Heart left ventricle (tissue), 16 donors: ENCODE data around the gene HLA-F. TPM values are rescaled to one million over a fixed set of nuclear protein-coding genes. Genes with fewer than 3 reads are reported as not detected.

Experiments used
- ATAC-seq, 4 donors: fragments of 200-7000 bp; cut with Tn5 transposase; one replicate each; pipeline ENCODE4 v1.9.1; 2020 to 2022; ENCODE audit warnings: moderate library complexity in 4 of 4, mild to moderate bottlenecking in 3 of 4, moderate number of reproducible peaks in 1 of 4
- DNase-seq, 5 donors: peaks; one replicate each; pipeline ENCODE4 v3.0.0-alpha.2; 2020
- H3K27ac ChIP-seq, 12 donors: fragments of 200-600 bp; sonication (generic) in 4 of 12; one replicate each; pipeline versions ENCODE4 v1.5.0 to v1.8.0; 2016 to 2022; ENCODE audit warnings: mild to moderate bottlenecking in 2 of 12
- H3K27me3 ChIP-seq, 9 donors: fragments of 200-600 bp; sonication (generic) in 2 of 9; one replicate each; pipeline versions ENCODE4 v1.5.1 to v1.8.0; 2016 to 2022; ENCODE audit warnings: mild to moderate bottlenecking in 3 of 9
- H3K36me3 ChIP-seq, 9 donors: fragments of 200-600 bp; sonication (generic) in 2 of 9; one replicate each; pipeline versions ENCODE4 v1.5.0 to v1.8.0; 2018 to 2022; ENCODE audit warnings: mild to moderate bottlenecking in 2 of 9
- H3K4me1 ChIP-seq, 12 donors: fragments of 200-600 bp; sonication (generic) in 4 of 12; one replicate each; pipeline versions ENCODE4 v1.5.0 to v1.8.0; 2016 to 2022; ENCODE audit warnings: mild to moderate bottlenecking in 3 of 12
- H3K4me3 ChIP-seq, 12 donors: fragments of 200-600 bp; sonication (generic) in 4 of 12; one replicate each; pipeline versions ENCODE4 v1.5.0 to v1.8.0; 2017 to 2022; ENCODE audit warnings: mild to moderate bottlenecking in 9 of 12, moderate library complexity in 4 of 12
- H3K9me3 ChIP-seq, 12 donors: fragments of 200-600 bp; sonication (generic) in 4 of 12; one replicate each; pipeline versions ENCODE4 v1.5.0 to v1.8.0; 2016 to 2022; ENCODE audit warnings: mild to moderate bottlenecking in 1 of 12
- POLR2A ChIP-seq, 2 donors: fragments of 450-650 bp; IDR thresholded peaks; one replicate each; pipeline ENCODE4 v1.6.1; 2017; ENCODE audit warnings: antibody characterized with exemption in 2 of 2, mild to moderate bottlenecking in 2 of 2, moderate library complexity in 2 of 2
- WGBS, 4 donors: extraction: QIAGEN DNeasy Blood & Tissue Kit in 2 of 4; methylation state at CpG; one replicate each; pipeline versions ENCODE4 v1.1.5 to v1.1.7; 2013 to 2018; 5-methylcytosine and 5-hydroxymethylcytosine counted together
- intact Hi-C, 10 donors: fragments of 100-400 bp; cut with DNase I; formaldehyde crosslinking; loops; one replicate each; pipeline versions ENCODE4 v1.11.1 to v1.14.2; 2022
- polyA plus RNA-seq, 2 donors: library from polyadenylated mRNA; stranded (reverse); fragments of 200-250 nt; gene quantifications; one replicate each; pipeline ENCODE4 v1.2.3, GENCODE V29; 2013
- total RNA-seq, 9 donors: library from RNA; depleted of rRNA in 2 of 9; stranded (reverse); fragments of >200 nt in 2 of 9; fragmentation: NEBNext Ultra II Directional in 3 of 9; extraction: Animal tissue kit (Norgen Biotek cat#: 25700) in 3 of 9; gene quantifications; one replicate each; pipeline versions ENCODE4 v1.1.0 to v1.2.4, GENCODE V29; 2016 to 2023
- TF ChIP-seq, protein P1 (sequence below), 12 donors: fragments of 200-600 bp; sonication (generic) in 4 of 12; IDR thresholded peaks; one replicate each; pipeline versions ENCODE4 v1.5.0 to v1.8.0; 2018 to 2022; ENCODE audit warnings: antibody characterized with exemption in 12 of 12, mild to moderate bottlenecking in 5 of 12
- donor health status: ischemic (EF 13 %, LVEDD 7.1; RV severe dilation, severe dysfunction).
- donor health status: healthy with polysubstance abuse.
- donor health status: DM: no; HTN: yes; CAD: no.
- donor health status: DM: no; HTN: no; CAD: no.
- donor health status: ischemic (EF 25% LVEDD 6.9; RV normal size, moderate dysfunction).
- donor health status: ischemic (EF 25% LVEDD 5.7; RV mildly dilated, moderate dysfunction).
- donor health status: healthy.
- donor health status: DM: yes; HTN: yes; CAD: no.
- donor health status: ischemic (EF 35%, LVEDD 5.7; RV mildly dilated, moderate dysfunction).
- donor health status: nonischemic (EF 11% LVEDD 7.7; RV severe dilation, severe dysfunction).
- donor health status: DM: yes; HTN: yes; CAD: no.
- donor health status: PGD.
- donor health status: ischemic (EF 29% LVEDD 5.4; RV normal size, mild dysfunction).
- donor health status: nonischemic (EF 23%, LVEDD 6.1; RV moderate dilation, normal function).

Gene HLA-F
- total and polyA plus RNA-seq, 11 donors: 23.1 to 228 (median 37.8) TPM

DNA sequence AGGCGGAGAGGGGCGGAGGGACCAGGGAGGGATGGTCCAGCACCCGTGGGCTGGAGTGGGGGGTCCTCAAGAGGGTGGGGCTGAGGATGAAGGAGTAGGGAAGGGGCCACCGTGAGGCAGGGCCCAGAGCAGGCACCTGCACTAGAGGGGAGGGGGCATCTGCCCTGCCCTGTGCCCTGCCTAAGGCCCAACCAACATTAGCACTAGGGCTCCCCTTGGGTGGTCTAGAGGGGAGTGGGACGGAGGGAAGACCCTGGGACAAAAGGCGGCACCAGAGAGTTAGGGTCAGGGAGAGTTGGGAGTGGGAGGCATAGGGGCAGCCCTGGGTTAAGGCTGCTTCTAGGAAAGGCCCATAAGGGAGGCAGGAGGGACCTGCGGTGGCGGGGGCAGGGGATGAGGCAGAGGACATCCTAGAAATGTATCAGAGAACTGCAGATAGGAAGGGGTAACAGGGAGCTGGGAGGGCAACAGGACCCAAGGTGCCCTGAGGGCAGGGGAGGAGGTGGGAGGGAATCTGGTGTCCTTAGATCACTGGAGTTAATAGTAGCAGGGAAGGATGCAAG, 24.5 kb downstream of the HLA-F start:
- TF ChIP-seq POLR2A (IDR thresholded peaks at IDR 0.05): no peak
- TF ChIP-seq, protein P1, sequence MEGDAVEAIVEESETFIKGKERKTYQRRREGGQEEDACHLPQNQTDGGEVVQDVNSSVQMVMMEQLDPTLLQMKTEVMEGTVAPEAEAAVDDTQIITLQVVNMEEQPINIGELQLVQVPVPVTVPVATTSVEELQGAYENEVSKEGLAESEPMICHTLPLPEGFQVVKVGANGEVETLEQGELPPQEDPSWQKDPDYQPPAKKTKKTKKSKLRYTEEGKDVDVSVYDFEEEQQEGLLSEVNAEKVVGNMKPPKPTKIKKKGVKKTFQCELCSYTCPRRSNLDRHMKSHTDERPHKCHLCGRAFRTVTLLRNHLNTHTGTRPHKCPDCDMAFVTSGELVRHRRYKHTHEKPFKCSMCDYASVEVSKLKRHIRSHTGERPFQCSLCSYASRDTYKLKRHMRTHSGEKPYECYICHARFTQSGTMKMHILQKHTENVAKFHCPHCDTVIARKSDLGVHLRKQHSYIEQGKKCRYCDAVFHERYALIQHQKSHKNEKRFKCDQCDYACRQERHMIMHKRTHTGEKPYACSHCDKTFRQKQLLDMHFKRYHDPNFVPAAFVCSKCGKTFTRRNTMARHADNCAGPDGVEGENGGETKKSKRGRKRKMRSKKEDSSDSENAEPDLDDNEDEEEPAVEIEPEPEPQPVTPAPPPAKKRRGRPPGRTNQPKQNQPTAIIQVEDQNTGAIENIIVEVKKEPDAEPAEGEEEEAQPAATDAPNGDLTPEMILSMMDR (IDR thresholded peaks at IDR 0.05): no peak
- peaks cover 0 to 34% (median 25%) of the 10 kb centered on the region in 12 donors for H3K4me1 ChIP-seq
- intact Hi-C loops: loop anchor here in 1 of 10 donors (10.0 kb wide), 1 partner anchor 93 kb away; the partner anchor contains the start of gene MOG
- no peaks in the 10 kb centered on the region for H3K27me3 ChIP-seq
- H3K9me3 ChIP-seq: no peaks in the 10 kb centered on the region
- no peak for DNase-seq
- peaks cover 0 to 14% (median 0%) of the 10 kb centered on the region in 9 donors for H3K36me3 ChIP-seq
- ATAC-seq: no peak
- WGBS, 4 donors: 77 to 87% (median 81%) methylated on average over 8 of the region's 8 CpGs
- peak overlapping the region; percentile 67 to 96 (median 78) for H3K4me3 ChIP-seq
- H3K27ac ChIP-seq: peak overlapping the region in 3 of 12 donors; percentile 83 to 85 (median 85)

DNA sequence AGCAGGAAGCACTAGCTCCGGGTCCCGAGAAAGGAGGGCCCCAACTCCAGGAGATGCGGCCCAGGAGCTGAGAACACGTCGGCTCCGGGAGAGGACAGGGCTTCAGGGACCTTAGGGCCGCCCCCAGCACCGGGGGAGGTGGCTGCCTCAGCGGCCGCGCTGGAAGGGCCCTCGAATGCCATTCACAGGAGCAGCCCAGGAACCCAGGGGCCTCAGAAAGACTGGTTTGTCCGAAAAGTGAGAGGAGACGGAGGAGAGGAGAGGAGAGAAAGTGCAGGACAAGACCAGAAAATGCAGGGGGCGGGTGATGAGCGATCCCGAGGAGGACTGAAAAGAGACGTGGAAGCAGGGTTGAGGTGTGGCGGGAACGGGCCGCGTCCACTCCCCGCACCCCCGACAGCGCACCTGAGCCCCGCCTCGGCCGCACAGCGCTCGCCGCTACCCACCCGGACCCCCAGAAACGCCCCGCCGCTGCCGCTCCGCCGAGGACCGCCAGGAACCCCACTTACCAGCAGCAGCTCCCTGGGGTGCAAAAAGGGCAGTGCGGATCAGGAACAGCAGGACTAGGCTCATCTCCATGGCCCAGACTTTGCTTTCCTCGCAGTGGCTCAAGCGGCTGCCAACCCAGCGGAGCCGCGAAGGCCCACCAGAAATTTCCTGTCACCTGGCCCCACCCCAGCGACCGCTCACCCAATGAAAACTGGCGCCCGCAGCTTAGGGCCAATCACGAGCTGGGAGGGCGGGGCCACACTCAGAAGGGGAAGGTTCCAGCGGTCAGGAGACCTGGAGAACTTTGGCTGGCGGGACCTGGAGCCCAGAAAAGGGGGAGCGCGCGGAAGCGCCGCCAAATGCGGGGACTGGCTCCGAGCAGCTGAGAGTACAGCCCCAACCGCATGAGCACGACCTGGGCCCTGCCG, 25.4 kb downstream of the HLA-F start:
- WGBS, 4 donors: 0 to 1% (median 1%) methylated on average over 36 to 63 of the region's 63 CpGs
- peak in 1 of 2 donors; percentile 87 for TF ChIP-seq POLR2A (IDR thresholded peaks at IDR 0.05)
- TF ChIP-seq, protein P1 (IDR thresholded peaks at IDR 0.05): peak in 1 of 12 donors; percentile 4
- intact Hi-C loops: loop anchor here in 2 of 10 donors (1.0 to 10.0 kb wide), 2 partner anchors 10 to 94 kb away; partner anchors contain the start of gene MOG (in 1 of the 2)

GRCh38 chr6:29749308-29749662, 26.1 kb downstream of the HLA-F start:
- TF ChIP-seq, protein P1 (IDR thresholded peaks at IDR 0.05): no peak
- no peak for TF ChIP-seq POLR2A (IDR thresholded peaks at IDR 0.05)
- peak overlapping the region; percentile 33 to 85 (median 80) for H3K27ac ChIP-seq
- H3K4me3 ChIP-seq: peak overlapping the region; percentile 67 to 96 (median 78)
- peaks cover 0 to 13% (median 0%) of the 10 kb centered on the region in 9 donors for H3K36me3 ChIP-seq
- H3K27me3 ChIP-seq: no peaks in the 10 kb centered on the region
- ATAC-seq (peak; percentile 12 to 29 (median 20)), DNase-seq (no peak)
- peaks cover 0 to 36% (median 29%) of the 10 kb centered on the region in 12 donors for H3K4me1 ChIP-seq
- intact Hi-C loops: loop anchor here in 2 of 10 donors (1.0 to 10.0 kb wide), 2 partner anchors 11 to 94 kb away; partner anchors contain the start of gene MOG (in 1 of the 2)
- 4 to 7% (median 4%) methylated on average over 13 of the region's 13 CpGs for WGBS, 4 donors
- H3K9me3 ChIP-seq: no peaks in the 10 kb centered on the region

More for the DNA sequence above, 25.4 kb downstream of the HLA-F start:
- peak overlapping the region; percentile 67 to 96 (median 78) for H3K4me3 ChIP-seq
- peaks cover 0 to 36% (median 29%) of the 10 kb centered on the region in 12 donors for H3K4me1 ChIP-seq
- H3K27ac ChIP-seq: peak overlapping the region in 11 of 12 donors; percentile 61 to 85 (median 82)
- peak; percentile 89 for ATAC-seq
- peaks cover 0 to 14% (median 0%) of the 10 kb centered on the region in 9 donors for H3K36me3 ChIP-seq
- no peaks in the 10 kb centered on the region for H3K27me3 ChIP-seq
- peak; percentile 96 to 97 (median 96) for DNase-seq
- no peaks in the 10 kb centered on the region for H3K9me3 ChIP-seq
